ENCODE results near the gene ARHGAP26. TPM values are rescaled to one million over a fixed set of nuclear protein-coding genes. Genes with fewer than 3 reads are reported as not detected.
A peak's percentile ranks its signal among the peaks of the same experiment; 100 is the strongest.
"Not testable (repeated sequence)": the region's sequence is repeated elsewhere in the genome, so short reads cannot be mapped to it uniquely, and the experiment has no call there.

ARHGAP26 gene
- total RNA-seq, 1 donor from 2014 or later: 36.7 TPM

- DNase-seq: not testable (repeated sequence)
These were observed 348.6 kb downstream of the ARHGAP26 start for GRCh38 chr5:143118818-143119217.

DNA sequence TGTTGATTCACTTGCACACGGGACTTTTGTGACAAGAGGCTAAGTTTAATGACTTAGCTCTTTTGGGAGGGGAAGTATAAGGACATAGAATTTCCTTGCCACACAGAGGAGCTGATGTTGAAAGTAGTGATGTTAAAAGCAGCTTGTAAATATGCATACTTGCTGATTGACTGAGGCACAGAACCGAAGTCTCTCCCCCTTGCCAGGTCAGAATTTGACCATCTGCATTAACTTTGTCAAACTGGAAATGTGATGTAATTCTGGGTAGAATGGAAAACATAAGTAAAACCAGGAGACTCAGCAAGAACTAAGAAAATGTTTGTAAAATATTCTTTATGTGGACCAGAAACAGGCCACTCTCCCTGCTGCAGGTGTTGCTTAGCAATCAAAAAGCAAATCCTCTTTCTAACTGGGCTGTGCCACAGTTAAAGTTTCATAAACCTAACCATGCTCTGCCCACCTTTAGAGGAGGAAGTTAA, 349.2 kb downstream of the ARHGAP26 start:
- no peak for DNase-seq

- no peak for DNase-seq
These were observed 349.7 kb downstream of the ARHGAP26 start for GRCh38 chr5:143119881-143120341.

GRCh38 chr5:143120460-143121134, 350.4 kb downstream of the ARHGAP26 start:
- no peak for DNase-seq

DNA sequence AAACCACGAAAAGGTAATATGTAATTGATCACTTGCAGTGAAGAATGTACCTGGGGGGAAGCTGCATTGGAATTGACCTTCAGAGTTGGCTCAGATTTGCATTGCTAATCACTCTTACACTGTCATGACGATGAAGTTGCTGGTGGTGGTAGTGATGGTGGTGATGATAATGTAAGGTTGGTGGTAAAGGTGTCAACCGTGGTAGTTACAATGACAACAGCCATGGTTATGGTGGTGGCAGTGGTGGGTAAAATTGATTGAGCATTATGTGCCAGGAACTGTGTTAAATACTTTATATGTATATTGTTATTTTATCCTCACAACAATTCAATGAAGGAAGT, 350.9 kb downstream of the ARHGAP26 start:
- no peak for DNase-seq

DNA sequence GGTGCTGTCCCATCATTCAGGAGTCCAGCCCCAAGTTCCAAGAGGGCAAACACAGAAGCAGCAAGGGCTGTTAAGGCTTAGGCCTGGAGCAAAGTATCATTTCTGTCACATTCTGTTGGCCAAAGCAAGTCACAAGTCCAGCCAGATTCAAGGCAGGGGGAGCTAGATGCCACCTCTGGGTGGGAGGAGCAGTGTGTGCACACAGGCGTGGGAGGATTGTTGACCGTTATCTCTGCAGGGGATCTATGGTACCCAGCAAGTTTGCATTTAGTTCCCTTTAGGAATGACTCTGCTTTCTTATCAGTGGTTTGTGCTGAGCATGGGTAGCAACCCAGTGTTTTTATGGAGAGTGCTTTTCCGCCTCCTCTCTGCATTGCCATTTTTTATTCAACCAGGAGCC, 354.4 kb downstream of the ARHGAP26 start:
- no peak for DNase-seq

DNA sequence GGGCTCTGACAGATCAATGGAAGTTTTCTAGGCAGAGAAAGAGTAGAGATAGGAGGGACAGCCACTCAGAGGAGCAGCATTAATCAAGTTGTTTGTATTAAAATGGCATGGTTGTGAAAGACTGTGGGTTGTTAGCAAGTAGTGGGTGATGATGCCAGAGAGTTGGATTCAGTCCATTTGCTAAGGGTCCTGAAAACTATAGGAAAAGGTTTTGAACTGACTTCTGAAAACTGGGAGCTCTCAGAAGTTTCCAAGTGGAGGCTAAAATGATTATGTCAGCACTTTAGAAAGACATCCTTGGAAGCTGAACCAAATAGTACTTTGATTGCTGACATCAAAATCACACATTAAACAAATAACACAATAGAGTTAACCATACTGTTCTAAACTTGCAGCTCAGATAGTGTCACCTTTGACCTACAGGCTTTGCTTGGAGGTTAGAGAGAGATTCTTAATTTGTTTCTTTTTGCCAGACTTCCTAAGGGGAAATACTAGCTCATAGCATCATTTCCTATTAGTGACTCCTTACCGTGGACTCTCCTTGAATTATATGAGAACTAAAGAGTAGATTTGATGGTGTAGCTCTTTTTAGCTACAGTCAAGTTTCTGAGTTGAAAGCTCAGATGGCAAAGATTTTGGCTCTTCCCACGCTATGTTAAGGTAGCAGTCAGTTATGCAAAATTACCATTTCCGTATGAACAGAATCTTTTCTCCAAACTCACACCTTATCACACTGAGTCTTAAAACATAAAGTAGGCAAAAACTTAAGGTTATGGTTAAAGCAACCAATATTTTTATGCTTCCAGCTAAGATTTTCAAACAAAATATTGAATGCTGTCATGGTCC, 356.2 kb downstream of the ARHGAP26 start:
- DNase-seq: no peak

GRCh38 chr5:143128412-143129071, 358.4 kb downstream of the ARHGAP26 start:
- DNase-seq: peak; percentile 40

- DNase-seq: no peak
These were observed 359.0 kb downstream of the ARHGAP26 start for GRCh38 chr5:143129203-143129602.

GRCh38 chr5:143129910-143130612, 359.9 kb downstream of the ARHGAP26 start:
- DNase-seq: peak; percentile 87

DNA sequence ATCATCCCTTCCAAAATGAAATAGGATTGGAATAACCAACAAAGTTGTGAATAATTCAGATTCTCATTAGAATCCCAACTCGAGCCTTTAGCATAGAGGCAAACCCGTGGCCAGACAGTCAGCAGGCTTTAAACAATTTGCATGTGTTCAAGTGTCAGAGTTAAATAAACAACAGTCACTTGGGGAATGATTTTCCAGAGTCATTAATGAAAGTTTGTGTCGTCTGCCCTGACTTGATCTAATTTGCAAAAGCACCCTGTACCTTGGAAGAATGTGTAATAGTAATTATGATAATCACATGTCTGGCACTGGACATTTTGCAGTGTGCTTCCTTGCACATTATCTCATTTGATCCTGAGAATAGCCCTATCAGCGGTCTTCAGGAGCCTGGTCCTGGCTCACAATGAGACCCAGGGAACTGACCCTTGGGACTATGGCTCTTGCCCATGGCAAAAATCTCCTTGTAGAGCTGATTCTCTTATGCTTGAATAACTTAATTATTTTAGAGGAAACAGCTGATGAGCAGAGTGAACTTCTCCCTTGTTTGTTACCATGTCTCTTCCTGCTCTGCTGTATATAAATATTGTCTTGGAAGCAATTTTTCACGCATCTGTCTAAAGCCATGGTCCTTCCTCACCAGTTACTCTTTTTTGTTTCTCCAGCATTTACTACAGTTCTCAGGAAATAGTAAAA, 360.6 kb downstream of the ARHGAP26 start:
- peak; percentile 70 for DNase-seq

- peak; percentile 93 for DNase-seq
These were observed 361.8 kb downstream of the ARHGAP26 start for GRCh38 chr5:143131972-143132371.

GRCh38 chr5:143132739-143133138, 362.6 kb downstream of the ARHGAP26 start:
- no peak for DNase-seq

DNA sequence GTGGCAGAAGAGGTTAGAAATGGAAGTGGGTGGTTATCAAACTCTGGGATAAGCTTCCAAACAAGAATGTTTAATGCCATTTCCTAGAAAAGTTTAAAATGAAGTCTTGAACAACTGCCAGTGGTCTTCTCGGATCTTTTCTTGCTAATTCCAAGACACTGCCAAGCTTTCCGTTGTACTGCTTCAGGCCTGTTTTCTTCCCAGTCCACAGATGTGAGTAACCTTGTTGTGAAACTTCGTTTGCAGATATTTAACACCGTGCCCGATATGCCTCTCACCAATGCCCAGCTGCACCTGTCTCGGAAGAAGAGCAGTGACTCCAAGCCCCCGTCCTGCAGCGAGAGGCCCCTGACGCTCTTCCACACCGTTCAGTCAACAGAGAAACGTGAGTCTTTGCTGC, 363.5 kb downstream of the ARHGAP26 start:
- peak; percentile 80 for DNase-seq

DNA sequence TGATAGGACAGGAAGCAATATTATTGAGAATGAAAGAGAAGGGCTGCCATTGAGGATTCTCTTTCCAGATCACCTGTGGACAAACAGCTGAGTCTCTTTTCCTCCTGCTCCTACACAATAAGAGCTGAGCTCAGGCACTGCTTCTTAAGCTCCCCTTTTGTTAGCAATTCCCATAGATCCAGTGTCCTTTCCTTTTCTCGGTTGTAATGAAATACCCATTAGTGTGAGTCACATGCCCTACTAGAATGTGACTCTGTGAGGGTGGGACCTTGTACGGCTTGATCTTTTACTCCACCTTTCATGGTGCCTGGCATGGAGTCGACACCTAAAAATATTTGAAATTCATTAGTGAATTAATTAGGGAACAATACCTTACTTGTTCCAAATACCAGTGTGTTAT, 364.1 kb downstream of the ARHGAP26 start:
- DNase-seq: peak; percentile 42

- no peak for DNase-seq
These were observed 364.7 kb downstream of the ARHGAP26 start for GRCh38 chr5:143134900-143135299.

GRCh38 chr5:143135832-143136551, 365.8 kb downstream of the ARHGAP26 start:
- peak; percentile 47 for DNase-seq

DNA sequence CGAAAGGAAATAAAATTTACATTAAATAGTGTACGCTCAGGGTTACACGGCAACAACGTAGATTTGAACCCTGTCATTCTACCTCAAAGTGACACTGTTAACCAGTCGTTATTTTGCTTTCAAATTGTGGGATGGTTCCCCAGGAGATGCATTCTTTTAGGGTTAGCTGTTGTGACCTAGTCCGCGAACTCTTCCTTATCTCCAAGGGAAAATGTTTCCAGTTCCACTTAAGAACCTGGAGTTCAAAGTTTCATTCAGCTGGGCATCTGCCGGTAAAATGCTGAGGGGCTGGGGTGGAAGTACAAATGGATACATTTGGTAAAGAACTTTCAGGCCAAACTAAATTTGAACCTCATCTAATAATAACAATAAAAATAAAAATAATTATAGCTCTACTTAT, 368.7 kb downstream of the ARHGAP26 start:
- DNase-seq: no peak

DNA sequence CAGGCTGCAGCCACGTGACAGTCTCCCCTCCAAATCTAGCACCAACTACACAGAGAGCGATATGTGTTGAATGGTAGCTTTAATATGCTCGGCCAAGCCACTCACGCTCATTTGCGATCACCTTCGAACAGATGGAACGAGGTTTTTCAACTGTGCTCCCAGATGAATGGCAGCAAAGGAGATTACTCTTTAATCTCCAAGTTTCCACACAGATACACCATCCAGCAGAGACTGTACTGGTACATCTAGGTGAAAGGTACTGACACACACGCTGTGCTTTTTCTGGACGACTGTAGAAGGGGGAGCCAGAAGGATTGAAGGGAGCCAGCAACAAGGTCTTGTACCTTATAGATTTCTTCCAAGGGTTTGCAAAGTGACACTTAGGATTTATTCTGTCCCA, 369.4 kb downstream of the ARHGAP26 start:
- DNase-seq: no peak

GRCh38 chr5:143140492-143141203, 370.5 kb downstream of the ARHGAP26 start:
- peak; percentile 57 for DNase-seq
